ENCODE results near the gene RAD51. TPM values are rescaled to one million over a fixed set of nuclear protein-coding genes. Genes with fewer than 3 reads are reported as not detected.

The RAD51 gene
- total RNA-seq, 1 donor, result 1.8 TPM

- H3K9me3 ChIP-seq (ENCODE audit: low read depth, low read length), result no peaks in the 10 kb centered on the region
- peaks cover 43% of the 10 kb centered on the region for H3K4me1 ChIP-seq (ENCODE audit: insufficient read depth, low read length)
- H3K4me3 ChIP-seq (ENCODE audit: insufficient read depth, low read length), result no peak overlapping the region
- no peaks in the 10 kb centered on the region for H3K79me2 ChIP-seq (ENCODE audit: insufficient read depth, low read length)
- H3K27ac ChIP-seq (ENCODE audit: low read depth, low read length), result no peak overlapping the region
- H2AFZ ChIP-seq (ENCODE audit: low read length), result no peak overlapping the region
- no peak for TF ChIP-seq CTCF (IDR thresholded peaks at IDR 0.05; ENCODE audit: extremely low read depth, low read depth, low read length)
- peaks cover 12% of the 10 kb centered on the region for H4K20me1 ChIP-seq (ENCODE audit: insufficient read depth, low read length)
- H3K27me3 ChIP-seq (ENCODE audit: insufficient read depth, low read length), result no peaks in the 10 kb centered on the region
- H3K4me2 ChIP-seq (ENCODE audit: insufficient read depth, low read length), result no peak overlapping the region
- peaks cover 14% of the 10 kb centered on the region for H3K36me3 ChIP-seq (ENCODE audit: insufficient read depth, low read length)
- peak; percentile 94 for DNase-seq (ENCODE audit: insufficient read length, low spot score, missing footprints)
These were observed 72.2 kb downstream of the RAD51 start for GRCh38 chr15:40766906-40767837.

GRCh38 chr15:40767838-40768500, 73.0 kb downstream of the RAD51 start:
- Histone ChIP-seq H3K4me2 (ENCODE audit: insufficient read depth, low read length) (no peak overlapping the region), H3K27me3 (ENCODE audit: insufficient read depth, low read length) (no peaks in the 10 kb centered on the region), H3K79me2 (ENCODE audit: insufficient read depth, low read length) (no peaks in the 10 kb centered on the region), H3K36me3 (ENCODE audit: insufficient read depth, low read length) (peaks cover 21% of the 10 kb centered on the region), H3K27ac (ENCODE audit: low read depth, low read length) (no peak overlapping the region), H2AFZ (ENCODE audit: low read length) (no peak overlapping the region), H3K4me3 (ENCODE audit: insufficient read depth, low read length) (no peak overlapping the region), H3K9me3 (ENCODE audit: low read depth, low read length) (no peaks in the 10 kb centered on the region), H3K4me1 (ENCODE audit: insufficient read depth, low read length) (peaks cover 43% of the 10 kb centered on the region), H4K20me1 (ENCODE audit: insufficient read depth, low read length) (peaks cover 16% of the 10 kb centered on the region)
- TF ChIP-seq CTCF (IDR thresholded peaks at IDR 0.05; ENCODE audit: extremely low read depth, low read depth, low read length), result no peak
- no peak for DNase-seq (ENCODE audit: insufficient read length, low spot score, missing footprints)

- H3K36me3 ChIP-seq (ENCODE audit: insufficient read depth, low read length), result peaks cover 28% of the 10 kb centered on the region
- peaks cover 16% of the 10 kb centered on the region for H4K20me1 ChIP-seq (ENCODE audit: insufficient read depth, low read length)
- H3K4me3 ChIP-seq (ENCODE audit: insufficient read depth, low read length), result no peak overlapping the region
- H3K79me2 ChIP-seq (ENCODE audit: insufficient read depth, low read length), result no peaks in the 10 kb centered on the region
- H3K9me3 ChIP-seq (ENCODE audit: low read depth, low read length), result no peaks in the 10 kb centered on the region
- no peak overlapping the region for H3K4me2 ChIP-seq (ENCODE audit: insufficient read depth, low read length)
- H2AFZ ChIP-seq (ENCODE audit: low read length), result no peak overlapping the region
- no peak overlapping the region for H3K27ac ChIP-seq (ENCODE audit: low read depth, low read length)
- H3K4me1 ChIP-seq (ENCODE audit: insufficient read depth, low read length), result peaks cover 35% of the 10 kb centered on the region
- no peak for TF ChIP-seq CTCF (IDR thresholded peaks at IDR 0.05; ENCODE audit: extremely low read depth, low read depth, low read length)
- no peak for DNase-seq (ENCODE audit: insufficient read length, low spot score, missing footprints)
- H3K27me3 ChIP-seq (ENCODE audit: insufficient read depth, low read length), result no peaks in the 10 kb centered on the region
These were observed 73.7 kb downstream of the RAD51 start for GRCh38 chr15:40768521-40769273.
